ENCODE data around the gene SEMA3B.
A peak's percentile ranks its signal among the peaks of the same experiment; 100 is the strongest.

The SEMA3B gene

GRCh38 chr3:50266836-50267235 is 2.1 kb upstream of the SEMA3B start:
- no peak for TF ChIP-seq CTCF (IDR thresholded peaks at IDR 0.05; ENCODE audit: insufficient read depth, low read depth, low read length, missing control alignments)
- no peak for DNase-seq (ENCODE audit: low read depth)
- peak overlapping the region; percentile 45 for H3K4me3 ChIP-seq (ENCODE audit: low read length)

- no peak for TF ChIP-seq CTCF (IDR thresholded peaks at IDR 0.05; ENCODE audit: insufficient read depth, low read depth, low read length, missing control alignments)
- H3K4me3 ChIP-seq (ENCODE audit: low read length): peak overlapping the region; percentile 45
- no peak for DNase-seq (ENCODE audit: low read depth)
Measured at GRCh38 chr3:50267280-50267913, 1.6 kb upstream of the SEMA3B start.

- TF ChIP-seq CTCF (IDR thresholded peaks at IDR 0.05; ENCODE audit: insufficient read depth, low read depth, low read length, missing control alignments): no peak
- no peak overlapping the region for H3K4me3 ChIP-seq (ENCODE audit: low read length)
- no peak for DNase-seq (ENCODE audit: low read depth)
Measured at GRCh38 chr3:50268276-50268675, 671 bp upstream of the SEMA3B start.

GRCh38 chr3:50269460-50269859 is 513 bp downstream of the SEMA3B start:
- no peak for TF ChIP-seq CTCF (IDR thresholded peaks at IDR 0.05; ENCODE audit: insufficient read depth, low read depth, low read length, missing control alignments)
- DNase-seq (ENCODE audit: low read depth): no peak
- no peak overlapping the region for H3K4me3 ChIP-seq (ENCODE audit: low read length)

- no peak overlapping the region for H3K4me3 ChIP-seq (ENCODE audit: low read length)
- TF ChIP-seq CTCF (IDR thresholded peaks at IDR 0.05; ENCODE audit: insufficient read depth, low read depth, low read length, missing control alignments): no peak
Measured at GRCh38 chr3:50269977-50270413, 1.0 kb downstream of the SEMA3B start.

GRCh38 chr3:50270422-50271224 is 1.7 kb downstream of the SEMA3B start:
- TF ChIP-seq CTCF (IDR thresholded peaks at IDR 0.05; ENCODE audit: insufficient read depth, low read depth, low read length, missing control alignments): no peak
- no peak for DNase-seq (ENCODE audit: low read depth)
- H3K4me3 ChIP-seq (ENCODE audit: low read length): no peak overlapping the region

More at GRCh38 chr3:50269977-50270413, 1.0 kb downstream of the SEMA3B start:
- DNase-seq (ENCODE audit: low read depth): peak; percentile 65
